ENCODE results near the gene TMPRSS9. TPM values are rescaled to one million over a fixed set of nuclear protein-coding genes. Genes with fewer than 3 reads are reported as not detected.

TMPRSS9 gene
- total and polyA plus RNA-seq, 2 of the 13 experiments (the other 11 are each of a cell fraction or from before 2014, with no cell fraction given): 2.5 to 5.2 TPM

DNA sequence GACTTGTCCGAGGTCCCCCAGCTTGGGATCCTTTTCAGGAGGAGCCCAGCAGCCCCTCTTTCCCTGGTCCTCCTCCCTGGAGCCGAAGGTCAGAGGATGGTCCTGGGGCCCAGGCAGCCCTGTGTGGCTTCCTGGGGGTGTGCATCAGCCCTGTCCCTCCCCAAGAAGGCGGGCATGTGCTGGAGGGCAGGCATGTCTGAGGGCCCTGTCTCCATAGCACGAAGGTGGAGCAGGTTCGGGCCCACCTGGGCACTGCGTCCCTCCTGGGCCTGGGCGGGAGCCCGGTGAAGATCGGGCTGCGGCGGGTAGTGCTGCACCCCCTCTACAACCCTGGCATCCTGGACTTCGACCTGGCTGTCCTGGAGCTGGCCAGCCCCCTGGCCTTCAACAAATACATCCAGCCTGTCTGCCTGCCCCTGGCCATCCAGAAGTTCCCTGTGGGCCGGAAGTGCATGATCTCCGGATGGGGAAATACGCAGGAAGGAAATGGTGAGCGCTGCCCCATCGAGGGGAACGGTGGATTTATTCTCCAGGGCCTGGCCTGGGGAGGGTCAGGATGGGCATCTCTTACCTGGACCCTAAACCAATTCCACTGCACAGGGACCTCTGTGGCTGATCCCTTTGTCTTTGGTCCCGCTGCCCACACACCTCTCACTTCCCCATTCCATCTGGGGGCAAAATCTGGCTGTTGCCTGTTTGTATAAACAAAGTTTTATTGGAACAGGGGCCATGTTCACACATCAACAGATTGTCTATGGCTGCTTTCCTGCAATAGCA lies 56.4 kb downstream of the TMPRSS9 start (continued):
- TF ChIP-seq, protein P1, sequence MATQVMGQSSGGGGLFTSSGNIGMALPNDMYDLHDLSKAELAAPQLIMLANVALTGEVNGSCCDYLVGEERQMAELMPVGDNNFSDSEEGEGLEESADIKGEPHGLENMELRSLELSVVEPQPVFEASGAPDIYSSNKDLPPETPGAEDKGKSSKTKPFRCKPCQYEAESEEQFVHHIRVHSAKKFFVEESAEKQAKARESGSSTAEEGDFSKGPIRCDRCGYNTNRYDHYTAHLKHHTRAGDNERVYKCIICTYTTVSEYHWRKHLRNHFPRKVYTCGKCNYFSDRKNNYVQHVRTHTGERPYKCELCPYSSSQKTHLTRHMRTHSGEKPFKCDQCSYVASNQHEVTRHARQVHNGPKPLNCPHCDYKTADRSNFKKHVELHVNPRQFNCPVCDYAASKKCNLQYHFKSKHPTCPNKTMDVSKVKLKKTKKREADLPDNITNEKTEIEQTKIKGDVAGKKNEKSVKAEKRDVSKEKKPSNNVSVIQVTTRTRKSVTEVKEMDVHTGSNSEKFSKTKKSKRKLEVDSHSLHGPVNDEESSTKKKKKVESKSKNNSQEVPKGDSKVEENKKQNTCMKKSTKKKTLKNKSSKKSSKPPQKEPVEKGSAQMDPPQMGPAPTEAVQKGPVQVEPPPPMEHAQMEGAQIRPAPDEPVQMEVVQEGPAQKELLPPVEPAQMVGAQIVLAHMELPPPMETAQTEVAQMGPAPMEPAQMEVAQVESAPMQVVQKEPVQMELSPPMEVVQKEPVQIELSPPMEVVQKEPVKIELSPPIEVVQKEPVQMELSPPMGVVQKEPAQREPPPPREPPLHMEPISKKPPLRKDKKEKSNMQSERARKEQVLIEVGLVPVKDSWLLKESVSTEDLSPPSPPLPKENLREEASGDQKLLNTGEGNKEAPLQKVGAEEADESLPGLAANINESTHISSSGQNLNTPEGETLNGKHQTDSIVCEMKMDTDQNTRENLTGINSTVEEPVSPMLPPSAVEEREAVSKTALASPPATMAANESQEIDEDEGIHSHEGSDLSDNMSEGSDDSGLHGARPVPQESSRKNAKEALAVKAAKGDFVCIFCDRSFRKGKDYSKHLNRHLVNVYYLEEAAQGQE (IDR thresholded peaks at IDR 0.05; ENCODE audit: borderline replicate concordance in 1 of 2, low read depth in 1 of 2, low read length in 2 of 2): 0 out of 4 replicates have a peak, but pooled peaks of 1 of the 2 experiments have one; percentile 1
- TF ChIP-seq SAP130 (CRISPR knock-in tag; IDR thresholded peaks at IDR 0.05; ENCODE audit: low read depth): peak; percentile 70; the same call in 1 of the 2 replicates
- TF ChIP-seq ZFY (CRISPR knock-in tag; IDR thresholded peaks at IDR 0.05): peak; percentile 74
- TF ChIP-seq KAT8 (CRISPR knock-in tag; IDR thresholded peaks at IDR 0.05): peak; percentile 94
- no peak for TF ChIP-seq ZNF251 (CRISPR knock-in tag; IDR thresholded peaks at IDR 0.05)
- TF ChIP-seq, protein P2, sequence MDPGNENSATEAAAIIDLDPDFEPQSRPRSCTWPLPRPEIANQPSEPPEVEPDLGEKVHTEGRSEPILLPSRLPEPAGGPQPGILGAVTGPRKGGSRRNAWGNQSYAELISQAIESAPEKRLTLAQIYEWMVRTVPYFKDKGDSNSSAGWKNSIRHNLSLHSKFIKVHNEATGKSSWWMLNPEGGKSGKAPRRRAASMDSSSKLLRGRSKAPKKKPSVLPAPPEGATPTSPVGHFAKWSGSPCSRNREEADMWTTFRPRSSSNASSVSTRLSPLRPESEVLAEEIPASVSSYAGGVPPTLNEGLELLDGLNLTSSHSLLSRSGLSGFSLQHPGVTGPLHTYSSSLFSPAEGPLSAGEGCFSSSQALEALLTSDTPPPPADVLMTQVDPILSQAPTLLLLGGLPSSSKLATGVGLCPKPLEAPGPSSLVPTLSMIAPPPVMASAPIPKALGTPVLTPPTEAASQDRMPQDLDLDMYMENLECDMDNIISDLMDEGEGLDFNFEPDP (CRISPR knock-in tag; conservative IDR thresholded peaks at IDR 0.05): no peak
- TF ChIP-seq ZNF720 (CRISPR knock-in tag; IDR thresholded peaks at IDR 0.05): no peak
- no peak for TF ChIP-seq PCBP1 (IDR thresholded peaks at IDR 0.05; ENCODE audit: borderline replicate concordance, low read depth, low read length)
- no peak for TF ChIP-seq ZNF543 (CRISPR knock-in tag; IDR thresholded peaks at IDR 0.05)
- peak; percentile 48; the same call in 1 of the 2 replicates for TF ChIP-seq ZNF280D (CRISPR knock-in tag; IDR thresholded peaks at IDR 0.05)
- no peak for TF ChIP-seq ZKSCAN5 (CRISPR knock-in tag; IDR thresholded peaks at IDR 0.05)
- no peak for TF ChIP-seq ZNF33B (CRISPR knock-in tag; IDR thresholded peaks at IDR 0.05)
- 0 out of 2 replicates have a peak, but pooled peaks have one; percentile 40 for TF ChIP-seq ZNF3 (CRISPR knock-in tag; IDR thresholded peaks at IDR 0.05)
- TF ChIP-seq, protein P3, sequence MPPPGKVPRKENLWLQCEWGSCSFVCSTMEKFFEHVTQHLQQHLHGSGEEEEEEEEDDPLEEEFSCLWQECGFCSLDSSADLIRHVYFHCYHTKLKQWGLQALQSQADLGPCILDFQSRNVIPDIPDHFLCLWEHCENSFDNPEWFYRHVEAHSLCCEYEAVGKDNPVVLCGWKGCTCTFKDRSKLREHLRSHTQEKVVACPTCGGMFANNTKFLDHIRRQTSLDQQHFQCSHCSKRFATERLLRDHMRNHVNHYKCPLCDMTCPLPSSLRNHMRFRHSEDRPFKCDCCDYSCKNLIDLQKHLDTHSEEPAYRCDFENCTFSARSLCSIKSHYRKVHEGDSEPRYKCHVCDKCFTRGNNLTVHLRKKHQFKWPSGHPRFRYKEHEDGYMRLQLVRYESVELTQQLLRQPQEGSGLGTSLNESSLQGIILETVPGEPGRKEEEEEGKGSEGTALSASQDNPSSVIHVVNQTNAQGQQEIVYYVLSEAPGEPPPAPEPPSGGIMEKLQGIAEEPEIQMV (CRISPR knock-in tag; IDR thresholded peaks at IDR 0.05; ENCODE audit: low read depth): no peak; the same call in 1 of the 2 replicates
- peak; percentile 81; the same call in 1 of the 2 replicates for TF ChIP-seq SALL2 (CRISPR knock-in tag; IDR thresholded peaks at IDR 0.05)
- no peak for TF ChIP-seq KDM5A (IDR thresholded peaks at IDR 0.05; ENCODE audit: borderline replicate concordance, low read length)
- 0 out of 2 replicates have a peak, but pooled peaks have one; percentile 30 for TF ChIP-seq MTF2 (CRISPR knock-in tag; IDR thresholded peaks at IDR 0.05; ENCODE audit: borderline replicate concordance)
- no peak for TF ChIP-seq NONO (IDR thresholded peaks at IDR 0.05)
- TF ChIP-seq NONO (CRISPR knock-in tag; conservative IDR thresholded peaks at IDR 0.05): peak; percentile 74
- TF ChIP-seq ZNF556 (CRISPR knock-in tag; IDR thresholded peaks at IDR 0.05; ENCODE audit: borderline replicate concordance): no peak; the same call in 1 of the 2 replicates
